H1 (cell line): ENCODE data around the gene MCCD1. TPM values are rescaled to one million over a fixed set of nuclear protein-coding genes. Genes with fewer than 3 reads are reported as not detected.

Experiments
- CTCF ChIA-PET: fragments of 300-600 bp; sonication (Branson Sonifier 250); formaldehyde crosslinking; loops from one replicate; lab custom pipeline; 2021; ENCODE audit not compliant: partially characterized antibody; lab: Charles Lee
- POLR2A ChIA-PET: fragments of 300-600 bp; sonication (Branson Sonifier 250); formaldehyde crosslinking; loops from one replicate; lab custom pipeline; 2021; ENCODE audit warnings: inconsistent platforms; ENCODE audit not compliant: partially characterized antibody; lab: Charles Lee
- DNase-seq, 2 experiments: peaks; one replicate each; pipeline versions ENCODE4 v3.0.0 to v3.0.0-alpha.2; 2010 to 2022; ENCODE audit warnings: low spot score in 2 of 2, low read depth in 1 of 2, mixed read lengths in 1 of 2
- FAIRE-seq: peaks from 2 replicates; lab custom pipeline; 2011; peaks lifted over from hg19 to GRCh38; lab: Jason Lieb, UNC
- H2AFZ ChIP-seq: 2 replicates; pipeline ENCODE4 v1.8.1; 2012; ENCODE audit warnings: low read length, inconsistent platforms
- H2AK5ac ChIP-seq: 2 replicates; pipeline ENCODE4 v1.6.1; 2013; ENCODE audit warnings: low read depth, low read length
- H2BK120ac ChIP-seq: replicated peaks from 2 replicates; pipeline ENCODE3; 2013; ENCODE audit warnings: low read depth, low read length, inconsistent platforms
- H2BK12ac ChIP-seq: 2 replicates; pipeline ENCODE4 v1.6.1; 2013; ENCODE audit warnings: low read depth, low read length
- H2BK15ac ChIP-seq: 2 replicates; pipeline ENCODE4 v1.6.1; 2013; ENCODE audit warnings: low read length
- H2BK20ac ChIP-seq: 2 replicates; pipeline ENCODE4 v1.6.1; 2013; ENCODE audit warnings: low read length
- H2BK5ac ChIP-seq: 2 replicates; pipeline ENCODE4 v1.6.1; 2013; ENCODE audit warnings: low read depth, low read length
- H3K14ac ChIP-seq: 2 replicates; pipeline ENCODE4 v1.6.1; 2013; ENCODE audit warnings: inconsistent platforms; ENCODE audit not compliant: insufficient read length
- H3K18ac ChIP-seq: 2 replicates; pipeline ENCODE4 v1.6.1; 2013; ENCODE audit warnings: low read length; ENCODE audit errors: extremely low read depth
- H3K23ac ChIP-seq: 2 replicates; pipeline ENCODE4 v1.6.1; 2013; ENCODE audit warnings: inconsistent platforms; ENCODE audit not compliant: insufficient read length
- H3K23me2 ChIP-seq: 2 replicates; pipeline ENCODE4 v1.6.1; 2013; ENCODE audit warnings: low read depth, low read length
- H3K27ac ChIP-seq: 2 replicates; pipeline ENCODE4 v1.6.1; 2011; ENCODE audit warnings: low read depth, low read length, inconsistent platforms
- H3K27me3 ChIP-seq, 4 experiments: replicated peaks in 1 of 4; 1 replicate in 1 of 4; 2 replicates in 3 of 4; pipeline versions ENCODE4 v1.6.1 to v1.8.1; 2011 to 2013; ENCODE audit warnings: low read length in 3 of 4, mild to moderate bottlenecking in 3 of 4, inconsistent platforms in 2 of 4, mixed read lengths in 2 of 4, moderate library complexity in 1 of 4; ENCODE audit not compliant: control insufficient read depth in 3 of 4, insufficient read depth in 3 of 4; ENCODE audit errors: extremely low read depth in 1 of 4
- H3K36me3 ChIP-seq, 4 experiments: 2 replicates each; pipeline versions ENCODE4 v1.6.1 to v1.8.1; 2011 to 2013; ENCODE audit warnings: mild to moderate bottlenecking in 4 of 4, low read length in 3 of 4, moderate library complexity in 2 of 4, control low read depth in 1 of 4, inconsistent platforms in 1 of 4; ENCODE audit not compliant: insufficient read depth in 4 of 4, control insufficient read depth in 2 of 4
- H3K4ac ChIP-seq: replicated peaks from 2 replicates; pipeline ENCODE3; 2013; ENCODE audit warnings: low read length, low read depth, mixed read lengths, inconsistent platforms; ENCODE audit not compliant: insufficient read length
- H3K4me1 ChIP-seq, 4 experiments: replicated peaks in 1 of 4; 1 replicate in 1 of 4; 2 replicates in 3 of 4; pipeline versions ENCODE4 v1.6.1 to v1.8.1; 2011 to 2013; ENCODE audit warnings: low read length in 3 of 4, inconsistent platforms in 2 of 4, mixed read lengths in 1 of 4; ENCODE audit not compliant: insufficient read depth in 4 of 4, control insufficient read depth in 3 of 4
- H3K4me2 ChIP-seq, 2 experiments: 2 replicates each; pipeline versions ENCODE4 v1.6.1 to v1.8.1; 2011 to 2013; ENCODE audit warnings: low read depth in 2 of 2, low read length in 2 of 2, control low read depth in 1 of 2, inconsistent platforms in 1 of 2, mild to moderate bottlenecking in 1 of 2; ENCODE audit not compliant: insufficient read depth in 1 of 2
- H3K4me3 ChIP-seq, 4 experiments: fragments of 200-600, 300-600 bp in 1 of 4; sonication (generic), shearing (Covaris generic), sonication (Bioruptor Twin) in 1 of 4; 2 replicates each; pipeline versions ENCODE4 v1.5.1 to v1.8.1; 2011 to 2016; ENCODE audit warnings: low read length in 4 of 4, low read depth in 3 of 4, control low read depth in 2 of 4, inconsistent platforms in 2 of 4, mild to moderate bottlenecking in 2 of 4, mixed read lengths in 1 of 4, moderate library complexity in 1 of 4; ENCODE audit not compliant: insufficient read depth in 2 of 4; ENCODE audit errors: extremely low read depth in 1 of 4
- H3K56ac ChIP-seq: replicated peaks from 2 replicates; pipeline ENCODE3; 2013; ENCODE audit warnings: low read depth, mild to moderate bottlenecking, mixed read lengths, low read length, inconsistent platforms; ENCODE audit not compliant: insufficient read length
- H3K79me1 ChIP-seq: 2 replicates; pipeline ENCODE4 v1.6.1; 2013; ENCODE audit warnings: low read depth, low read length, control low read depth
- H3K79me2 ChIP-seq, 2 experiments: 2 replicates each; pipeline versions ENCODE4 v1.6.1 to v1.8.1; 2012 to 2013; ENCODE audit warnings: low read length in 2 of 2, mild to moderate bottlenecking in 2 of 2, inconsistent platforms in 1 of 2; ENCODE audit not compliant: insufficient read depth in 2 of 2, control insufficient read depth in 1 of 2
- H3K9ac ChIP-seq, 4 experiments: replicated peaks in 1 of 4; 1 replicate in 1 of 4; 2 replicates in 3 of 4; pipeline versions ENCODE4 v1.6.1 to v1.8.1; 2011 to 2013; ENCODE audit warnings: low read depth in 3 of 4, low read length in 3 of 4, control low read depth in 2 of 4, mild to moderate bottlenecking in 2 of 4, moderate library complexity in 2 of 4, inconsistent platforms in 1 of 4; ENCODE audit errors: extremely low read depth in 1 of 4
- H3K9me3 ChIP-seq, 2 experiments: 2 replicates each; pipeline versions ENCODE4 v1.6.1 to v1.8.1; 2012 to 2013; ENCODE audit warnings: mild to moderate bottlenecking in 2 of 2, moderate library complexity in 2 of 2, control low read depth in 1 of 2, inconsistent platforms in 1 of 2, low read depth in 1 of 2, low read length in 1 of 2, mixed read lengths in 1 of 2; ENCODE audit not compliant: insufficient read depth in 2 of 2
- H4K20me1 ChIP-seq, 2 experiments: replicated peaks in 1 of 2; 2 replicates each; pipeline versions ENCODE3 to v1.8.1; 2011 to 2013; ENCODE audit warnings: inconsistent platforms in 2 of 2, low read length in 2 of 2, mild to moderate bottlenecking in 1 of 2; ENCODE audit not compliant: insufficient read depth in 2 of 2, control insufficient read depth in 1 of 2
- H4K5ac ChIP-seq: 2 replicates; pipeline ENCODE4 v1.6.1; 2013; ENCODE audit warnings: low read length, low read depth, mixed read lengths, inconsistent platforms; ENCODE audit not compliant: insufficient read length
- H4K8ac ChIP-seq: 2 replicates; pipeline ENCODE4 v1.8.0; 2013; ENCODE audit warnings: mild to moderate bottlenecking, moderate library complexity, low read length, inconsistent platforms; ENCODE audit not compliant: insufficient read depth; ENCODE audit errors: extremely low read depth
- H4K91ac ChIP-seq: replicated peaks from 2 replicates; pipeline ENCODE3; 2013; ENCODE audit warnings: low read length, mixed read lengths, inconsistent platforms; ENCODE audit not compliant: insufficient read length
- CHD1 ChIP-seq: IDR thresholded peaks from 2 replicates; pipeline ENCODE4 v1.6.1; 2012; ENCODE audit warnings: low read depth, low read length, improper control_type of control experiment
- FOSL1 ChIP-seq: IDR thresholded peaks from 2 replicates; pipeline ENCODE4 v1.6.1; 2011; ENCODE audit warnings: mild to moderate bottlenecking, low read depth, low read length, moderate library complexity; ENCODE audit not compliant: insufficient read depth
- KDM5A ChIP-seq: fragments of 200-600 bp; IDR thresholded peaks from 2 replicates; pipeline ENCODE4 v1.7.1; 2012; ENCODE audit warnings: mild to moderate bottlenecking, low read length, inconsistent platforms, mixed read lengths
- NANOG ChIP-seq: IDR thresholded peaks from 2 replicates; pipeline ENCODE4 v1.6.1; 2011; ENCODE audit warnings: low read length, low read depth, mild to moderate bottlenecking, inconsistent platforms; ENCODE audit not compliant: insufficient read depth, poor library complexity, severe bottlenecking
- POU5F1 ChIP-seq: IDR thresholded peaks from 2 replicates; pipeline ENCODE4 v1.6.1; 2011; ENCODE audit warnings: low read depth, mild to moderate bottlenecking, low read length, moderate library complexity
- RNF2 ChIP-seq: fragments of 200-900, 300-1000 bp; sonication (generic); IDR thresholded peaks from 2 replicates; pipeline ENCODE4 v1.7.1; 2016; ENCODE audit warnings: borderline replicate concordance, low read depth, mild to moderate bottlenecking, antibody characterized with exemption, low read length; ENCODE audit not compliant: poor library complexity, severe bottlenecking; ENCODE audit errors: missing control alignments
- SAP30 ChIP-seq: fragments of 300-600 bp; sonication (generic); IDR thresholded peaks from 2 replicates; pipeline ENCODE4 v1.7.1; 2012; ENCODE audit warnings: low read length, moderate library complexity, mild to moderate bottlenecking, inconsistent platforms; ENCODE audit not compliant: insufficient read depth, insufficient replicate concordance
- SIX5 ChIP-seq: IDR thresholded peaks from 2 replicates; pipeline ENCODE4 v1.6.1; 2011; ENCODE audit warnings: mild to moderate bottlenecking, low read depth, low read length
- TCF12 ChIP-seq: IDR thresholded peaks from 2 replicates; pipeline ENCODE4 v1.6.1; 2011; ENCODE audit warnings: low read depth, mild to moderate bottlenecking, low read length
- YY1 ChIP-seq: IDR thresholded peaks from 2 replicates; pipeline ENCODE4 v1.6.1; 2011; ENCODE audit warnings: low read depth, mild to moderate bottlenecking, low read length
- ZNF274 ChIP-seq: IDR thresholded peaks from 2 replicates; pipeline ENCODE4 v1.7.0; 2012; ENCODE audit warnings: low read length, borderline replicate concordance; ENCODE audit errors: extremely low read depth
- WGBS, 2 experiments: shearing (Covaris generic) in 1 of 2; methylation state at CpG; one replicate each; pipeline versions ENCODE4 v1.1.6 to v1.1.7; 2013 to 2015; ENCODE audit warnings: low lambda C conversion rate in 2 of 2, mixed read lengths in 2 of 2, inconsistent platforms in 1 of 2, low coverage in 1 of 2, missing lambda C conversion rate in 1 of 2; ENCODE audit not compliant: insufficient replicate concordance in 2 of 2, insufficient coverage in 1 of 2, insufficient read length in 1 of 2; ENCODE audit errors: extremely low coverage in 1 of 2, missing lambda C conversion rate in 1 of 2; 5-methylcytosine and 5-hydroxymethylcytosine counted together
- polyA plus RNA-seq, 7 experiments: library from polyadenylated mRNA; depleted of rRNA in 3 of 7; stranded (reverse) in 5 of 7; unstranded in 2 of 7; fragments of >200 nt in 5 of 7; fragments of 200-250 nt in 2 of 7; gene quantifications; 1 replicate in 5 of 7; 2 replicates in 1 of 7; 4 replicates in 1 of 7; pipeline versions ENCODE4 v1.2.1 to v1.2.3, GENCODE V29; 2011 to 2013; ENCODE audit warnings: missing spikeins in 2 of 7, mixed read lengths in 2 of 7
- total RNA-seq: library from RNA; stranded (reverse); fragmentation: NEBNext Ultra II Directional; extraction: Animal tissue kit (Norgen Biotek cat#: 25700); gene quantifications from 2 replicates; pipeline ENCODE4 v1.2.1, GENCODE V29; 2021

MCCD1 gene
- total and polyA plus RNA-seq, 2 of the 8 experiments (the other 6 are each of a cell fraction or from before 2014, with no cell fraction given), result not detected

- H3K18ac ChIP-seq, result peak overlapping the region; percentile 98
- no peak overlapping the region for H2AFZ ChIP-seq
- FAIRE-seq (no peak), DNase-seq (no peak)
- H2BK12ac ChIP-seq, result peak overlapping the region; percentile 96; the same call in 1 of the 2 replicates
- POLR2A ChIA-PET, result interaction anchor here (0.6 to 18.4 kb wide), 56 partner anchors 7 to 970 kb away, joined by 3 to 428 read pairs (median 6); partner anchors contain the start of genes ABCF1, AIF1, APOM and BAG6
- no peak overlapping the region for H3K23ac ChIP-seq
- peak overlapping the region; percentile 100; the same call in 1 of the 2 replicates for H4K8ac ChIP-seq
- H4K5ac ChIP-seq, result peak overlapping the region; percentile 92
- H2BK5ac ChIP-seq, result peak overlapping the region; percentile 100
- no peaks in the 10 kb centered on the region for H3K27me3 ChIP-seq
- peak overlapping the region; percentile 97 to 100 (median 98) for H3K9ac ChIP-seq
- H4K91ac ChIP-seq, result peak overlapping the region; percentile 7
- H3K27ac ChIP-seq, result peak overlapping the region; percentile 99
- H3K4me3 ChIP-seq, result peak overlapping the region; percentile 75 to 99 (median 97)
- no peaks in the 10 kb centered on the region; the same call in 1 of the 2 replicates for H3K79me1 ChIP-seq
- H4K20me1 ChIP-seq, result peaks cover 26% of the 10 kb centered on the region in 2 experiments
- no peak overlapping the region for H3K56ac ChIP-seq
- H3K79me2 ChIP-seq, result peaks cover 34 to 59% of the 10 kb centered on the region in 2 experiments
- peaks cover 28 to 44% (median 40%) of the 10 kb centered on the region in 4 experiments for H3K36me3 ChIP-seq
- peaks cover 5% of the 10 kb centered on the region for H3K23me2 ChIP-seq
- 2% methylated on average over 19 of the region's 21 CpGs; no CpG with 5 or more reads in 1 of the 2 experiments for WGBS, 2 experiments
- H2BK120ac ChIP-seq, result no peak overlapping the region
- H3K14ac ChIP-seq, result no peak overlapping the region
- TF ChIP-seq SAP30 (peak; percentile 26), KDM5A (peak; percentile 35; the same call in 1 of the 2 replicates), NANOG (no peak), SIX5 (no peak), CHD1 (peak; percentile 36; the same call in 1 of the 2 replicates), FOSL1 (no peak), ZNF274 (no peak), RNF2 (no peak), TCF12 (no peak), YY1 (peak; percentile 51; the same call in 1 of the 2 replicates), POU5F1 (no peak)
- H3K4ac ChIP-seq, result peak overlapping the region; percentile 15
- peak overlapping the region; percentile 71 to 86 for H3K4me2 ChIP-seq
- H3K4me1 ChIP-seq, result peaks cover 4 to 18% (median 10%) of the 10 kb centered on the region in 4 experiments; a peak in 5 of 7 replicates
- H2BK20ac ChIP-seq, result no peak overlapping the region
- peak overlapping the region; percentile 55 for H2BK15ac ChIP-seq
- no peaks in the 10 kb centered on the region for H3K9me3 ChIP-seq
- peak overlapping the region; percentile 99 for H2AK5ac ChIP-seq
- CTCF ChIA-PET, result interaction anchor here (0.7 to 24.7 kb wide), 7 partner anchors 10 to 76 kb away, joined by 3 to 613 read pairs (median 4); partner anchors contain the start of gene NCR3
These were observed 12.4 kb downstream of the MCCD1 start for GRCh38 chr6:31541059-31541657.
